Osteoblast (primary cell): ENCODE data around the gene PTX3. TPM values are rescaled to one million over a fixed set of nuclear protein-coding genes. Genes with fewer than 3 reads are reported as not detected.
A peak's percentile ranks its signal among the peaks of the same experiment; 100 is the strongest.

Experiments used
- DNase-seq: peaks from one replicate; pipeline ENCODE4 v3.0.0; 2011; ENCODE audit warnings: low spot score, mixed read lengths; ENCODE audit not compliant: insufficient read length; ENCODE audit errors: missing footprints
- H2AFZ ChIP-seq: 2 replicates; pipeline ENCODE4 v1.6.0; 2011; ENCODE audit warnings: mild to moderate bottlenecking, low read length
- H3K27ac ChIP-seq: 2 replicates; pipeline ENCODE4 v1.5.1; 2011; ENCODE audit warnings: mild to moderate bottlenecking, low read depth, low read length, moderate library complexity
- H3K27me3 ChIP-seq: 2 replicates; pipeline ENCODE4 v1.6.0; 2012; ENCODE audit warnings: mild to moderate bottlenecking, control low read depth, inconsistent platforms, low read length, moderate library complexity; ENCODE audit not compliant: insufficient read depth
- H3K36me3 ChIP-seq: 2 replicates; pipeline ENCODE4 v1.5.1; 2011; ENCODE audit warnings: mild to moderate bottlenecking, low read length, control low read depth, moderate library complexity; ENCODE audit not compliant: insufficient read depth
- H3K4me1 ChIP-seq: 2 replicates; pipeline ENCODE4 v1.5.1; 2011; ENCODE audit warnings: mild to moderate bottlenecking, low read length, control low read depth, moderate library complexity; ENCODE audit not compliant: insufficient read depth
- H3K4me2 ChIP-seq: 2 replicates; pipeline ENCODE4 v1.6.0; 2011; ENCODE audit warnings: mild to moderate bottlenecking, low read length; ENCODE audit not compliant: insufficient read depth
- H3K4me3 ChIP-seq: fragments of 200-600 bp; sonication (generic); 3 replicates; pipeline ENCODE4 v1.5.1; 2012; ENCODE audit warnings: mild to moderate bottlenecking, low read length, inconsistent platforms; ENCODE audit not compliant: insufficient read depth
- H3K79me2 ChIP-seq: 2 replicates; pipeline ENCODE4 v1.6.0; 2012; ENCODE audit warnings: mild to moderate bottlenecking, low read length, control low read depth, inconsistent platforms; ENCODE audit not compliant: insufficient read depth
- H3K9me3 ChIP-seq: 2 replicates; pipeline ENCODE4 v1.5.1; 2011; ENCODE audit warnings: low read depth, low read length, control low read depth
- H4K20me1 ChIP-seq: 2 replicates; pipeline ENCODE4 v1.6.0; 2012; ENCODE audit warnings: mild to moderate bottlenecking, low read length, control low read depth; ENCODE audit not compliant: insufficient read depth
- CTCF ChIP-seq: IDR thresholded peaks from 2 replicates; pipeline ENCODE4 v1.5.1; 2011; ENCODE audit warnings: mild to moderate bottlenecking, low read depth, low read length, moderate library complexity; ENCODE audit errors: extremely low read depth
- total RNA-seq: library from RNA; depleted of rRNA; stranded (reverse); fragments of >200 nt; gene quantifications from 2 replicates; pipeline ENCODE4 v1.2.3, GENCODE V29; 2012

The PTX3 gene
- 537 and 689 TPM in 2 replicates for total RNA-seq

- peak within 1 kb of the TSS; percentile 59 for H3K27ac ChIP-seq
- peaks cover 23% of the 10 kb centered on the region for H3K4me1 ChIP-seq
- DNase-seq = peak; percentile 88
- H3K9me3 ChIP-seq = no peaks in the 10 kb centered on the region
- peaks cover 36% of the 10 kb centered on the region for H3K79me2 ChIP-seq
- H3K27me3 ChIP-seq = no peaks in the 10 kb centered on the region
- peak within 1 kb of the TSS; percentile 88 for H3K4me3 ChIP-seq
- TF ChIP-seq CTCF = no peak
- H4K20me1 ChIP-seq = peaks cover 18% of the 10 kb centered on the region
- H3K4me2 ChIP-seq = peak within 1 kb of the TSS; percentile 91
- peaks cover 46% of the 10 kb centered on the region for H3K36me3 ChIP-seq
- peak within 1 kb of the TSS; percentile 35 for H2AFZ ChIP-seq
Observed at GRCh38 chr3:157436583-157437291, at the start of gene PTX3. Gene PTX3, plus strand, starts transcription at chr3:157436850. Its CDS starts 84 bp downstream, at chr3:157436934.

GRCh38 chr3:157387708-157388435 lies 48.8 kb upstream of the PTX3 start:
- Histone ChIP-seq H3K27ac (no peak overlapping the region), H3K4me2 (no peak overlapping the region), H3K4me3 (no peak overlapping the region), H3K9me3 (no peaks in the 10 kb centered on the region), H3K27me3 (no peaks in the 10 kb centered on the region), H3K36me3 (no peaks in the 10 kb centered on the region), H3K4me1 (peaks cover 20% of the 10 kb centered on the region), H4K20me1 (no peaks in the 10 kb centered on the region), H3K79me2 (no peaks in the 10 kb centered on the region), H2AFZ (no peak overlapping the region)
- no peak for TF ChIP-seq CTCF
- no peak for DNase-seq

- Histone ChIP-seq H4K20me1 (no peaks in the 10 kb centered on the region), H3K4me1 (peaks cover 20% of the 10 kb centered on the region), H3K36me3 (no peaks in the 10 kb centered on the region), H2AFZ (no peak overlapping the region), H3K4me3 (no peak overlapping the region), H3K27me3 (no peaks in the 10 kb centered on the region), H3K79me2 (no peaks in the 10 kb centered on the region), H3K9me3 (no peaks in the 10 kb centered on the region), H3K27ac (no peak overlapping the region), H3K4me2 (no peak overlapping the region)
- no peak for TF ChIP-seq CTCF
- no peak for DNase-seq
Observed at GRCh38 chr3:157388976-157389375, 47.7 kb upstream of the PTX3 start.
